ENCODE results near the gene TEPSIN. TPM values are rescaled to one million over a fixed set of nuclear protein-coding genes. Genes with fewer than 3 reads are reported as not detected.

Gene TEPSIN
- total RNA-seq, 1 experiment from 2014 or later = 40.7 TPM

DNA sequence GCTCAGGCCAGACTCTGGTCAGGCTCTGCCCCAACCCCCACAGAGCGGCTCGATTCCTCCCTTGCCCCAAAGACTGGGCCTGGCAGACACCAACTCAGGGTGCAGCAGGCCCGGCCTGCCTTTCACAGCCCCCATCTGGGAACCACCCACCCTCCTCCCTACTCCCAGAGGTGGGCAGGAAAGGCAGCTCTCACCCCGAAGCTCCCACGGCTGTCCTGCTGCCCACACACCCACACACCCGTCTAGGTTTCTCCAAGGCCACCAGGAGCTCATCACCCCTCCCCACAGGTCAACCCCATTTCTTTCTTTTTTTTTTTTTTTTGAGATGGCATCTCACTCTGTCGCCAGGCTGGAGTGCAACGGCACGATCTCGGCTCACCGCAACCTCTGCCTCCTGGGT is 19.9 kb downstream of the TEPSIN start:
- ATAC-seq (no peak), DNase-seq (ENCODE audit: low spot score) (no peak)
- TF ChIP-seq NFE2L1 (CRISPR knock-in tag; IDR thresholded peaks at IDR 0.05) (no peak), ZBTB21 (CRISPR knock-in tag; IDR thresholded peaks at IDR 0.05; ENCODE audit: borderline replicate concordance) (no peak), NR2C2 (CRISPR knock-in tag; IDR thresholded peaks at IDR 0.05) (no peak), TEAD4 (CRISPR knock-in tag; IDR thresholded peaks at IDR 0.05) (no peak), MYBL2 (CRISPR knock-in tag; IDR thresholded peaks at IDR 0.05) (no peak), NFYB (CRISPR knock-in tag; conservative IDR thresholded peaks at IDR 0.05; ENCODE audit: low read depth) (no peak)
- TF ChIP-seq, protein P1, sequence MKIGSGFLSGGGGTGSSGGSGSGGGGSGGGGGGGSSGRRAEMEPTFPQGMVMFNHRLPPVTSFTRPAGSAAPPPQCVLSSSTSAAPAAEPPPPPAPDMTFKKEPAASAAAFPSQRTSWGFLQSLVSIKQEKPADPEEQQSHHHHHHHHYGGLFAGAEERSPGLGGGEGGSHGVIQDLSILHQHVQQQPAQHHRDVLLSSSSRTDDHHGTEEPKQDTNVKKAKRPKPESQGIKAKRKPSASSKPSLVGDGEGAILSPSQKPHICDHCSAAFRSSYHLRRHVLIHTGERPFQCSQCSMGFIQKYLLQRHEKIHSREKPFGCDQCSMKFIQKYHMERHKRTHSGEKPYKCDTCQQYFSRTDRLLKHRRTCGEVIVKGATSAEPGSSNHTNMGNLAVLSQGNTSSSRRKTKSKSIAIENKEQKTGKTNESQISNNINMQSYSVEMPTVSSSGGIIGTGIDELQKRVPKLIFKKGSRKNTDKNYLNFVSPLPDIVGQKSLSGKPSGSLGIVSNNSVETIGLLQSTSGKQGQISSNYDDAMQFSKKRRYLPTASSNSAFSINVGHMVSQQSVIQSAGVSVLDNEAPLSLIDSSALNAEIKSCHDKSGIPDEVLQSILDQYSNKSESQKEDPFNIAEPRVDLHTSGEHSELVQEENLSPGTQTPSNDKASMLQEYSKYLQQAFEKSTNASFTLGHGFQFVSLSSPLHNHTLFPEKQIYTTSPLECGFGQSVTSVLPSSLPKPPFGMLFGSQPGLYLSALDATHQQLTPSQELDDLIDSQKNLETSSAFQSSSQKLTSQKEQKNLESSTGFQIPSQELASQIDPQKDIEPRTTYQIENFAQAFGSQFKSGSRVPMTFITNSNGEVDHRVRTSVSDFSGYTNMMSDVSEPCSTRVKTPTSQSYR (CRISPR knock-in tag; IDR thresholded peaks at IDR 0.05) = no peak
- TF ChIP-seq, protein P2, sequence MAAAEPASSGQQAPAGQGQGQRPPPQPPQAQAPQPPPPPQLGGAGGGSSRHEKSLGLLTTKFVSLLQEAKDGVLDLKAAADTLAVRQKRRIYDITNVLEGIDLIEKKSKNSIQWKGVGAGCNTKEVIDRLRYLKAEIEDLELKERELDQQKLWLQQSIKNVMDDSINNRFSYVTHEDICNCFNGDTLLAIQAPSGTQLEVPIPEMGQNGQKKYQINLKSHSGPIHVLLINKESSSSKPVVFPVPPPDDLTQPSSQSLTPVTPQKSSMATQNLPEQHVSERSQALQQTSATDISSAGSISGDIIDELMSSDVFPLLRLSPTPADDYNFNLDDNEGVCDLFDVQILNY (CRISPR knock-in tag; IDR thresholded peaks at IDR 0.05) = no peak
- Mint-ChIP-seq H3K4me3 (no peak overlapping the region), H3K27me3 (ENCODE audit: low read depth) (peaks cover 3% of the 10 kb centered on the region), H3K4me1 (peaks cover 15% of the 10 kb centered on the region), H3K9me3 (no peaks in the 10 kb centered on the region), H3K36me3 (0 out of 2 replicates have a peak, but pooled peaks cover 3% of the 10 kb centered on the region), H3K27ac (no peak overlapping the region)
- ChIA-PET POLR2A (interaction anchor here (0.8 kb wide), 1 partner anchor 20 kb away, joined by 3 read pairs; the partner anchor contains the start of genes NDUFAF8 and TEPSIN), CTCF (interaction anchor here (0.6 to 1.1 kb wide), 2 partner anchors 9 to 73 kb away, joined by 3 read pairs; no protein-coding TSS in a partner anchor)

DNA sequence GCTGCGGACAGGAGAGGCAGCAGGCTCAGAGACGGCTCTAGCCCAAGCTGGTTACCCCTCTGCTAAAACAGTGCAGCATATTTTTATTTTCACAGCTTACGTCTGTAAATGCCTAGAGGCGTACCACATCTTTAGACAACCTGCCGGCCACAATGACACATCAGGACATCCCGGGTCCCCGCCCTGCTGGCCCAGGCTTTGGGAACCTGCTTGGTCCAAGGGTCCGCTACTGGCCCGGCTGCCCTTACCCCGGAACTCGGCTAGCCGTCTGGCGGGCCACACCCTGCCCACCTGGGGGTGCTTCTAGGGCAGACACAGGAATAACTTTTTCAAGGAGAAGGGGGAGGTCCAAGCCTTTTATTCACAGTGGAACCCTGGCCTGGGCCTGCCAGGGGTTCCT is 20.4 kb downstream of the TEPSIN start:
- H3K27me3 Mint-ChIP-seq (ENCODE audit: low read depth) = no peaks in the 10 kb centered on the region
- H3K9me3 Mint-ChIP-seq = no peaks in the 10 kb centered on the region
- CTCF ChIA-PET = interaction anchor here (0.6 to 1.0 kb wide), 2 partner anchors 11 to 74 kb away, joined by 3 to 5 read pairs; no protein-coding TSS in a partner anchor
- DNase-seq (ENCODE audit: low spot score) = no peak
- no peak overlapping the region for H3K27ac Mint-ChIP-seq
- no peak for ATAC-seq
- H3K4me3 Mint-ChIP-seq = no peak overlapping the region
- peaks cover 10% of the 10 kb centered on the region for H3K4me1 Mint-ChIP-seq
- H3K36me3 Mint-ChIP-seq = 0 out of 2 replicates have a peak, but pooled peaks cover 3% of the 10 kb centered on the region
- TF ChIP-seq ZNF219 (CRISPR knock-in tag; IDR thresholded peaks at IDR 0.05; ENCODE audit: borderline replicate concordance) = no peak
- TF ChIP-seq, protein P3, sequence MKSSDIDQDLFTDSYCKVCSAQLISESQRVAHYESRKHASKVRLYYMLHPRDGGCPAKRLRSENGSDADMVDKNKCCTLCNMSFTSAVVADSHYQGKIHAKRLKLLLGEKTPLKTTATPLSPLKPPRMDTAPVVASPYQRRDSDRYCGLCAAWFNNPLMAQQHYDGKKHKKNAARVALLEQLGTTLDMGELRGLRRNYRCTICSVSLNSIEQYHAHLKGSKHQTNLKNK (CRISPR knock-in tag; IDR thresholded peaks at IDR 0.05) = no peak
- TF ChIP-seq, protein P4, sequence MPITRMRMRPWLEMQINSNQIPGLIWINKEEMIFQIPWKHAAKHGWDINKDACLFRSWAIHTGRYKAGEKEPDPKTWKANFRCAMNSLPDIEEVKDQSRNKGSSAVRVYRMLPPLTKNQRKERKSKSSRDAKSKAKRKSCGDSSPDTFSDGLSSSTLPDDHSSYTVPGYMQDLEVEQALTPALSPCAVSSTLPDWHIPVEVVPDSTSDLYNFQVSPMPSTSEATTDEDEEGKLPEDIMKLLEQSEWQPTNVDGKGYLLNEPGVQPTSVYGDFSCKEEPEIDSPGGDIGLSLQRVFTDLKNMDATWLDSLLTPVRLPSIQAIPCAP (CRISPR knock-in tag; IDR thresholded peaks at IDR 0.05) = no peak
- no peak for TF ChIP-seq SMAD3 (CRISPR knock-in tag; IDR thresholded peaks at IDR 0.05; ENCODE audit: borderline replicate concordance)
- TF ChIP-seq, protein P5, sequence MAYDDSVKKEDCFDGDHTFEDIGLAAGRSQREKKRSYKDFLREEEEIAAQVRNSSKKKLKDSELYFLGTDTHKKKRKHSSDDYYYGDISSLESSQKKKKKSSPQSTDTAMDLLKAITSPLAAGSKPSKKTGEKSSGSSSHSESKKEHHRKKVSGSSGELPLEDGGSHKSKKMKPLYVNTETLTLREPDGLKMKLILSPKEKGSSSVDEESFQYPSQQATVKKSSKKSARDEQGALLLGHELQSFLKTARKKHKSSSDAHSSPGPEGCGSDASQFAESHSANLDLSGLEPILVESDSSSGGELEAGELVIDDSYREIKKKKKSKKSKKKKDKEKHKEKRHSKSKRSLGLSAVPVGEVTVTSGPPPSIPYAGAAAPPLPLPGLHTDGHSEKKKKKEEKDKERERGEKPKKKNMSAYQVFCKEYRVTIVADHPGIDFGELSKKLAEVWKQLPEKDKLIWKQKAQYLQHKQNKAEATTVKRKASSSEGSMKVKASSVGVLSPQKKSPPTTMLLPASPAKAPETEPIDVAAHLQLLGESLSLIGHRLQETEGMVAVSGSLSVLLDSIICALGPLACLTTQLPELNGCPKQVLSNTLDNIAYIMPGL (CRISPR knock-in tag; IDR thresholded peaks at IDR 0.05) = no peak
- TF ChIP-seq, protein P2 (CRISPR knock-in tag; IDR thresholded peaks at IDR 0.05) = no peak
- TF ChIP-seq ESRRA (CRISPR knock-in tag; IDR thresholded peaks at IDR 0.05; ENCODE audit: borderline replicate concordance) = no peak
- TF ChIP-seq ATF1 (CRISPR knock-in tag; IDR thresholded peaks at IDR 0.05) = no peak
- TF ChIP-seq, protein P6, sequence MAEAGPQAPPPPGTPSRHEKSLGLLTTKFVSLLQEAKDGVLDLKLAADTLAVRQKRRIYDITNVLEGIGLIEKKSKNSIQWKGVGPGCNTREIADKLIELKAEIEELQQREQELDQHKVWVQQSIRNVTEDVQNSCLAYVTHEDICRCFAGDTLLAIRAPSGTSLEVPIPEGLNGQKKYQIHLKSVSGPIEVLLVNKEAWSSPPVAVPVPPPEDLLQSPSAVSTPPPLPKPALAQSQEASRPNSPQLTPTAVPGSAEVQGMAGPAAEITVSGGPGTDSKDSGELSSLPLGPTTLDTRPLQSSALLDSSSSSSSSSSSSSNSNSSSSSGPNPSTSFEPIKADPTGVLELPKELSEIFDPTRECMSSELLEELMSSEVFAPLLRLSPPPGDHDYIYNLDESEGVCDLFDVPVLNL (CRISPR knock-in tag; IDR thresholded peaks at IDR 0.05; ENCODE audit: borderline replicate concordance, low read depth) = no peak
- TF ChIP-seq, protein P7, sequence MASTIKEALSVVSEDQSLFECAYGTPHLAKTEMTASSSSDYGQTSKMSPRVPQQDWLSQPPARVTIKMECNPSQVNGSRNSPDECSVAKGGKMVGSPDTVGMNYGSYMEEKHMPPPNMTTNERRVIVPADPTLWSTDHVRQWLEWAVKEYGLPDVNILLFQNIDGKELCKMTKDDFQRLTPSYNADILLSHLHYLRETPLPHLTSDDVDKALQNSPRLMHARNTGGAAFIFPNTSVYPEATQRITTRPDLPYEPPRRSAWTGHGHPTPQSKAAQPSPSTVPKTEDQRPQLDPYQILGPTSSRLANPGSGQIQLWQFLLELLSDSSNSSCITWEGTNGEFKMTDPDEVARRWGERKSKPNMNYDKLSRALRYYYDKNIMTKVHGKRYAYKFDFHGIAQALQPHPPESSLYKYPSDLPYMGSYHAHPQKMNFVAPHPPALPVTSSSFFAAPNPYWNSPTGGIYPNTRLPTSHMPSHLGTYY (CRISPR knock-in tag; IDR thresholded peaks at IDR 0.05) = no peak
- TF ChIP-seq IRF2 (CRISPR knock-in tag; IDR thresholded peaks at IDR 0.05; ENCODE audit: borderline replicate concordance, low read depth) = no peak
- TF ChIP-seq ZNF138 (CRISPR knock-in tag; conservative IDR thresholded peaks at IDR 0.05) = no peak
- TF ChIP-seq, protein P8, sequence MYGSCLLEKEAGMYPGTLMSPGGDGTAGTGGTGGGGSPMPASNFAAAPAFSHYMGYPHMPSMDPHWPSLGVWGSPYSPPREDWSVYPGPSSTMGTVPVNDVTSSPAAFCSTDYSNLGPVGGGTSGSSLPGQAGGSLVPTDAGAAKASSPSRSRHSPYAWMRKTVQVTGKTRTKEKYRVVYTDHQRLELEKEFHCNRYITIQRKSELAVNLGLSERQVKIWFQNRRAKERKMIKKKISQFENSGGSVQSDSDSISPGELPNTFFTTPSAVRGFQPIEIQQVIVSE (CRISPR knock-in tag; IDR thresholded peaks at IDR 0.05; ENCODE audit: borderline replicate concordance) = no peak
- no peak for TF ChIP-seq NFYB (CRISPR knock-in tag; conservative IDR thresholded peaks at IDR 0.05; ENCODE audit: low read depth)
- TF ChIP-seq SP1 (CRISPR knock-in tag; conservative IDR thresholded peaks at IDR 0.05) = no peak
- no peak for TF ChIP-seq TEAD1 (CRISPR knock-in tag; IDR thresholded peaks at IDR 0.05)
- no peak for TF ChIP-seq FOXJ3 (CRISPR knock-in tag; IDR thresholded peaks at IDR 0.05; ENCODE audit: borderline replicate concordance)
- no peak for TF ChIP-seq ZNF317 (CRISPR knock-in tag; IDR thresholded peaks at IDR 0.05; ENCODE audit: borderline replicate concordance, low read depth)
- POLR2A ChIA-PET = no interaction called here

Data from WTC11 (cell line).